Left cardiac atrium (tissue), 4 donors: Measurements from ENCODE around the gene SLC66A1. TPM values are rescaled to one million over a fixed set of nuclear protein-coding genes. Genes with fewer than 3 reads are reported as not detected.
"Not testable (repeated sequence)": the region's sequence is repeated elsewhere in the genome, so short reads cannot be mapped to it uniquely, and the experiment has no call there.

Experiments
- ATAC-seq, 2 donors: fragments of 200-7000 bp; cut with Tn5 transposase; one replicate each; pipeline ENCODE4 v1.9.1; 2020; ENCODE audit warnings: mild to moderate bottlenecking in 2 of 2, moderate library complexity in 2 of 2
- DNase-seq: peaks from one replicate; pipeline ENCODE4 v3.0.0-alpha.2; 2020
- intact Hi-C, 2 donors: fragments of 100-400 bp; cut with DNase I; formaldehyde crosslinking; loops; one replicate each; pipeline versions ENCODE4 v1.14.1 to v1.15.1; 2022 to 2023
- long read RNA-seq: library from polyadenylated mRNA; unstranded; transcript quantifications from one replicate; pipeline ENCODE4 v2.0.0, GENCODE V29; 2021
- total RNA-seq, 2 donors: library from RNA; stranded (reverse); fragmentation: NEBNext Ultra II Directional; extraction: Animal tissue kit (Norgen Biotek cat#: 25700); gene quantifications; one replicate each; pipeline ENCODE4 v1.2.1, GENCODE V29; 2021
- donor health status: DM: no; HTN: yes; CAD: no.
- donor health status: DM: no; HTN: yes; CAD: no; lungs with severe emphysema.
- donor health status: DM: yes; HTN: yes; CAD: no.
- donor health status: Dilated cardiomyopathy.

Gene SLC66A1
- 1 to 10 TPM; 7.6 to 8.2 TPM for total RNA-seq
- long read RNA-seq, partial matches to known transcripts = 2 of 8 reads
- long read RNA-seq, other reads (novel, unspliced or antisense) = 2 of 8 reads

GRCh38 chr1:19311931-19312781, at the start of gene SLC66A1, which contains the start of gene AKR7A2:
SLC66A1 (plus strand) TSS chr1:19312326; CDS start chr1:19317678, 5,352 bp downstream.
AKR7A2 (minus strand) TSS chr1:19312144; CDS start chr1:19312124, 20 bp downstream.
- ATAC-seq (peak; percentile 97), DNase-seq (peak; percentile 93)
- intact Hi-C loops = no loop called here

- intact Hi-C loops = no loop called here
- no peak for ATAC-seq
These were observed 49.4 kb upstream of the SLC66A1 start for GRCh38 chr1:19262744-19263143.

GRCh38 chr1:19268445-19268844, 43.7 kb upstream of the SLC66A1 start:
- intact Hi-C loops = no loop called here
- DNase-seq (no peak), ATAC-seq (no peak)

More at GRCh38 chr1:19262744-19263143, 49.4 kb upstream of the SLC66A1 start:
- no peak for DNase-seq

- DNase-seq, intact Hi-C loops, ATAC-seq: not testable (repeated sequence)
These were observed 42.4 kb upstream of the SLC66A1 start for GRCh38 chr1:19269427-19270342.

- intact Hi-C loops, DNase-seq, ATAC-seq: not testable (repeated sequence)
These were observed 41.8 kb upstream of the SLC66A1 start for GRCh38 chr1:19270343-19270730.

GRCh38 chr1:19272064-19272463, 40.1 kb upstream of the SLC66A1 start:
- ATAC-seq (no peak), DNase-seq (no peak)
- intact Hi-C loops = no loop called here

GRCh38 chr1:19273106-19273843, 38.9 kb upstream of the SLC66A1 start:
- peak; percentile 21 to 23 for ATAC-seq

GRCh38 chr1:19273844-19274531, 38.1 kb upstream of the SLC66A1 start:
- DNase-seq, intact Hi-C loops: not testable (repeated sequence)
- ATAC-seq = peak; percentile 50 to 67

More at GRCh38 chr1:19273106-19273843, 38.9 kb upstream of the SLC66A1 start:
- intact Hi-C loops = no loop called here
- no peak for DNase-seq

- ATAC-seq = no peak
- DNase-seq = no peak
- intact Hi-C loops = no loop called here
These were observed 37.5 kb upstream of the SLC66A1 start for GRCh38 chr1:19274636-19275035.

GRCh38 chr1:19283891-19284290, 28.2 kb upstream of the SLC66A1 start:
- ATAC-seq (no peak), DNase-seq (no peak)
- intact Hi-C loops = no loop called here

GRCh38 chr1:19284881-19285280, 27.2 kb upstream of the SLC66A1 start:
- intact Hi-C loops = no loop called here
- ATAC-seq (no peak), DNase-seq (no peak)

GRCh38 chr1:19285366-19285765, 26.8 kb upstream of the SLC66A1 start:
- not testable (repeated sequence) for ATAC-seq, DNase-seq

GRCh38 chr1:19285807-19286206, 26.3 kb upstream of the SLC66A1 start:
- ATAC-seq, DNase-seq, intact Hi-C loops: not testable (repeated sequence)

More at GRCh38 chr1:19285366-19285765, 26.8 kb upstream of the SLC66A1 start:
- intact Hi-C loops = not testable (repeated sequence)

GRCh38 chr1:19287436-19288185, 24.5 kb upstream of the SLC66A1 start:
- no peak for DNase-seq
- intact Hi-C loops = no loop called here
- ATAC-seq = no peak

GRCh38 chr1:19288324-19289241, 23.5 kb upstream of the SLC66A1 start, which contains the start of gene AKR7A3:
AKR7A3 (minus strand) TSS chr1:19288770; CDS start chr1:19288709, 61 bp downstream.
- intact Hi-C loops = not testable (repeated sequence)
- ATAC-seq (peak; percentile 89 to 93), DNase-seq (peak; percentile 67)

GRCh38 chr1:19289244-19289643, 22.9 kb upstream of the SLC66A1 start:
- intact Hi-C loops = no loop called here
- ATAC-seq (peak; percentile 36 to 39), DNase-seq (no peak)
